Pancreas (tissue), 10 donors: ENCODE results near the gene TMED5. TPM values are rescaled to one million over a fixed set of nuclear protein-coding genes. Genes with fewer than 3 reads are reported as not detected.

Source experiments
- ATAC-seq, 4 donors: fragments of 200-7000 bp; cut with Tn5 transposase; one replicate each; pipeline versions ENCODE4 v1.8.0 to v1.9.1; 2020; ENCODE audit warnings: mild to moderate bottlenecking in 4 of 4, moderate library complexity in 4 of 4
- DNase-seq, 6 donors: peaks; one replicate each; pipeline ENCODE4 v3.0.0-alpha.2; 2020
- FAIRE-seq: peaks from 2 replicates; lab custom pipeline; 2012; peaks lifted over from hg19 to GRCh38; lab: Jason Lieb, UNC
- H3K27ac ChIP-seq, 4 donors: fragments of 200-600 bp; sonication (generic); 1 replicate in 3 of 4; 2 replicates in 1 of 4; pipeline versions ENCODE4 v1.5.0 to v1.8.0; 2020
- H3K27me3 ChIP-seq, 4 donors: fragments of 200-600 bp; one replicate each; pipeline ENCODE4 v1.8.0; 2021
- H3K36me3 ChIP-seq, 3 donors: fragments of 200-600 bp; sonication (generic) in 1 of 3; one replicate each; pipeline versions ENCODE4 v1.5.0 to v1.8.0; 2020 to 2021
- H3K4me1 ChIP-seq, 3 donors: fragments of 200-600 bp; one replicate each; pipeline ENCODE4 v1.8.0; 2021
- H3K4me3 ChIP-seq, 4 donors: fragments of 200-600 bp; sonication (generic) in 2 of 4; one replicate each; pipeline versions ENCODE4 v1.5.0 to v1.8.0; 2020 to 2021
- H3K9me3 ChIP-seq, 4 donors: fragments of 200-600 bp; one replicate each; pipeline ENCODE4 v1.8.0; 2021
- WGBS, 2 donors: extraction: QIAGEN DNeasy Blood & Tissue Kit; methylation state at CpG; one replicate each; pipeline ENCODE4 v1.1.7; 2013; 5-methylcytosine and 5-hydroxymethylcytosine counted together
- intact Hi-C, 3 donors: fragments of 100-400 bp; cut with DNase I; formaldehyde crosslinking; loops; one replicate each; pipeline versions ENCODE4 v1.11.1 to v1.14.2; 2022
- polyA plus RNA-seq, 2 donors: library from polyadenylated mRNA; stranded (reverse); fragments of 200-250 nt; gene quantifications; one replicate each; pipeline ENCODE4 v1.2.3, GENCODE V29; 2013
- total RNA-seq, 6 donors: library from RNA; stranded (reverse); fragmentation: NEBNext Ultra II Directional in 4 of 6; extraction: Animal tissue kit (Norgen Biotek cat#: 25700) in 4 of 6; gene quantifications; one replicate each; pipeline versions ENCODE4 v1.2.1 to v1.2.4, GENCODE V29; 2021 to 2023
- TF ChIP-seq, protein P1 (sequence below), 4 donors: fragments of 200-600 bp; sonication (generic) in 3 of 4; IDR thresholded peaks; one replicate each; pipeline versions ENCODE4 v1.5.0 to v1.8.0; 2021; ENCODE audit warnings: antibody characterized with exemption in 4 of 4
- donor health status: healthy with polysubstance abuse.
- donor health status: DM: no; HTN: no; CAD: no; lungs with moderate emphysema.
- donor health status: DM: no; HTN: no; CAD: no.
- donor health status: control.
- donor health status: control.
- donor health status: Bipolar disorder and iron deficiency.
- donor health status: DM: yes; HTN: yes; CAD: no.
- donor health status: DM: no; HTN: no; CAD: no.
- donor health status: DM: no; HTN: no; CAD: no.
- donor health status: DM: yes; HTN: yes; CAD: no.

The TMED5 gene
- total and polyA plus RNA-seq, 8 donors, result 4.3 to 29.0 (median 17.9) TPM

DNA sequence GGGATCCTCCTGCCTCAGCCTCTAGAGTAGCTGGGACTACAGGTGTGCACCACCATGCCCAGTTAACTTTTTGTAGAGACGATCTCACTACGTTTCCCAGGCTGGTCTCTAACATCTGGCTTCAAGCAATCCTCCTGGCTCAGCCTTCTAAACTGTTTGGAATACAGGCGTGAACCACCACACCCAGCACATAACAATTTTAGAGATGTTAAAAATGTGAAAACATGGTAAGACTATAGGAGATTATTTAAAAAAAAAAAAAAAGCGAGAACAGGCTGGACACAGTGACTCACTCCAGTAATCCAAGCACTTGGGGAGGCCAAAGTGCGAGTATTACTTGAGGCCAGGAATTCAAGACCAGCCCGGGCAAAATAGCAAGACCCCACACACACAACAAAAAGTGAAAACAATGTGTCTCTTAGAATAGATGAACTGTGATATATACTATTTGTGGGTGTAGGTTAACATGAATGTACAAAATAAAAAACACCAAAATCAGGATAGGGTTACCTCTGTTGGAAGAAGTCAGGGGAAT, 19.9 kb upstream of the TMED5 start:
- H3K4me1 ChIP-seq, result no peaks in the 10 kb centered on the region
- DNase-seq (no peak), ATAC-seq (no peak), FAIRE-seq (no peak)
- H3K4me3 ChIP-seq, result no peak overlapping the region
- no peak overlapping the region for H3K27ac ChIP-seq
- TF ChIP-seq, protein P1, sequence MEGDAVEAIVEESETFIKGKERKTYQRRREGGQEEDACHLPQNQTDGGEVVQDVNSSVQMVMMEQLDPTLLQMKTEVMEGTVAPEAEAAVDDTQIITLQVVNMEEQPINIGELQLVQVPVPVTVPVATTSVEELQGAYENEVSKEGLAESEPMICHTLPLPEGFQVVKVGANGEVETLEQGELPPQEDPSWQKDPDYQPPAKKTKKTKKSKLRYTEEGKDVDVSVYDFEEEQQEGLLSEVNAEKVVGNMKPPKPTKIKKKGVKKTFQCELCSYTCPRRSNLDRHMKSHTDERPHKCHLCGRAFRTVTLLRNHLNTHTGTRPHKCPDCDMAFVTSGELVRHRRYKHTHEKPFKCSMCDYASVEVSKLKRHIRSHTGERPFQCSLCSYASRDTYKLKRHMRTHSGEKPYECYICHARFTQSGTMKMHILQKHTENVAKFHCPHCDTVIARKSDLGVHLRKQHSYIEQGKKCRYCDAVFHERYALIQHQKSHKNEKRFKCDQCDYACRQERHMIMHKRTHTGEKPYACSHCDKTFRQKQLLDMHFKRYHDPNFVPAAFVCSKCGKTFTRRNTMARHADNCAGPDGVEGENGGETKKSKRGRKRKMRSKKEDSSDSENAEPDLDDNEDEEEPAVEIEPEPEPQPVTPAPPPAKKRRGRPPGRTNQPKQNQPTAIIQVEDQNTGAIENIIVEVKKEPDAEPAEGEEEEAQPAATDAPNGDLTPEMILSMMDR (IDR thresholded peaks at IDR 0.05), result no peak
- no peaks in the 10 kb centered on the region for H3K36me3 ChIP-seq
- no peaks in the 10 kb centered on the region for H3K9me3 ChIP-seq
- 94 to 95% methylated on average over 6 of the region's 6 CpGs for WGBS, 2 donors
- intact Hi-C loops, result no loop called here
- H3K27me3 ChIP-seq, result no peaks in the 10 kb centered on the region

DNA sequence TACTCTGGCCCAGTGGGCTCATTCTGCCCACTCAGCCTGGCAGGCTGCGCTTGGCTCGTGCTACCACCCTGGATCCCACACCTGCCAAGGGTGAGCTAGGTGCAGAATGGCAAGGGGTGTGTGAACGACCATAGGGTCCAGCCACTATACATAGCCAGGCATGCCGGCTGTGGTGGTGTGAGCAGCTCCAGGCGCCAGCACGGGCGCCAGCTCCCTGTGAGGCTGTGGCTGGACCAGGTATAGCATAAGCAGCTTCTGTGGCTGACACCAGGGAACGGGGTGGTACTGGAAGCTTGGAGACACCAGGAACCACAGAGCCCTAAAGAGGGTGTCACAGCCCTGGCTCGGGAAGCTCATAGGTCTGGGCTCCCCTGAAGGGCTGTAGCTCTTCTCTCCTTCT, 18.9 kb upstream of the TMED5 start:
- H3K27me3 ChIP-seq, result no peaks in the 10 kb centered on the region
- H3K27ac ChIP-seq, result no peak overlapping the region
- TF ChIP-seq, protein P1 (IDR thresholded peaks at IDR 0.05), result no peak
- FAIRE-seq, result no peak
- no peak overlapping the region for H3K4me3 ChIP-seq
- no peaks in the 10 kb centered on the region for H3K36me3 ChIP-seq
- 95 to 98% methylated on average over 9 of the region's 9 CpGs for WGBS, 2 donors
- peak in 1 of 6 donors; percentile 45 for DNase-seq
- H3K9me3 ChIP-seq, result no peaks in the 10 kb centered on the region
- H3K4me1 ChIP-seq, result no peaks in the 10 kb centered on the region
- intact Hi-C loops, result no loop called here
- ATAC-seq, result no peak

DNA sequence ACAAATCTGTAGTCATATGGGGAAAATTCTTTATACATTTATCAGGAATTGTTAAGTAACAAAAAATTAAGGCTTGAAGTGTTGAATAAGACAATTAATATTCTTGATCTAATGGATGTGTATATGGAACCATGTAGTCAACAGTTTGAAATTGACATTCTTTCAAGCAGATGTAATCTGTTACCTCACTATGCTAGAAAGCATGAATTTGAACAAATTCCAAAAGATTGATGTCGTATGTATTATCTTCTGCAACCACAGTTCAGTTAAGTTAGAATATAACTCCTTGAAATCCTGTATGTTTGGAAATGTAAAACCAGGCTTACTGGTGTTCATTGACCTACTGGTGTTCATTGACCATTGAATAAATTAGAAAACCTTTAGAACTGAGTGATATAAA, 16.4 kb upstream of the TMED5 start:
- TF ChIP-seq, protein P1 (IDR thresholded peaks at IDR 0.05), result no peak
- Histone ChIP-seq H3K4me1 (no peaks in the 10 kb centered on the region), H3K27me3 (no peaks in the 10 kb centered on the region), H3K9me3 (no peaks in the 10 kb centered on the region), H3K36me3 (no peaks in the 10 kb centered on the region), H3K27ac (no peak overlapping the region), H3K4me3 (no peak overlapping the region)
- FAIRE-seq, result no peak
- intact Hi-C loops, result no loop called here
- 87 to 89% methylated on average over 1 of the region's 1 CpG for WGBS, 2 donors
- DNase-seq, result no peak
- ATAC-seq, result no peak

DNA sequence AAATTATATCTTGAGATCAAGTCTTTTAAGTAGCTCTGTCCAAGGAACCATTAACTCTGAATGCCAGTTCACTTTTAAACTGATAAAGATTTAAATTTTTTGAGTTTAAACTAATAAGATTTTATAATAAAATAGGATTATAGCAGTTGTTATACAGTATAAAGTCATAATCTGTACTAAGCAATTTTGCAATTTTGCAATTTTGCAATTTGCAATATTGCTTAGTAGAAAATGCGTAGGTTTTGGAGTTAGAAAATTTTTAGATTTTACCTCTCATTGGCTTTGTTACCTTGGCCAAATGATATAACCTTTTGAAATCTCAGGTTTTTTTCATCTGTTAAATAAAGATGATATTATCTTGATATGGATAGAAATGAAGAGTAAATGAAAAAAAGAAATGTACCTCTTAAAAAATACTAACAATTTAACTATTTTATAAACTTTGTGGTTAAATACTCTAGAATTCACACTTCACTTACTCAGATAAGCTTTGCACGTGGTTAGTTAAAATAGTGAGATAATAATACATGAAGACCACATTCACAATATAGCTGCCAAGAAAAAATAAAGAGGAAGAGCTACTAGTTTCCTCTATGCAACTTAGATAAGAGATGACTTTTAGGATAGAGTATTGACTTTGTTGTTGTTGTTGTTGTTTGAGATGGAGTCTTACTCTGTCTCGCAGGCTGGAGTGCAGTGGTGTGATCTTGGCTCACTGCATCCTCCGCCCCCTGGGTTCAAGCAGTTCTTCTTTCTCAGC, 14.2 kb upstream of the TMED5 start:
- TF ChIP-seq, protein P1 (IDR thresholded peaks at IDR 0.05), result no peak
- Histone ChIP-seq H3K27me3 (no peaks in the 10 kb centered on the region), H3K9me3 (no peaks in the 10 kb centered on the region), H3K4me3 (no peak overlapping the region), H3K4me1 (no peaks in the 10 kb centered on the region), H3K36me3 (no peaks in the 10 kb centered on the region), H3K27ac (no peak overlapping the region)
- intact Hi-C loops, result no loop called here
- whole genome bisulfite sequencing, 2 donors, result 91 to 93% methylated on average over 4 of the region's 4 CpGs
- DNase-seq, result no peak
- peak; percentile 29 for FAIRE-seq
- no peak for ATAC-seq

DNA sequence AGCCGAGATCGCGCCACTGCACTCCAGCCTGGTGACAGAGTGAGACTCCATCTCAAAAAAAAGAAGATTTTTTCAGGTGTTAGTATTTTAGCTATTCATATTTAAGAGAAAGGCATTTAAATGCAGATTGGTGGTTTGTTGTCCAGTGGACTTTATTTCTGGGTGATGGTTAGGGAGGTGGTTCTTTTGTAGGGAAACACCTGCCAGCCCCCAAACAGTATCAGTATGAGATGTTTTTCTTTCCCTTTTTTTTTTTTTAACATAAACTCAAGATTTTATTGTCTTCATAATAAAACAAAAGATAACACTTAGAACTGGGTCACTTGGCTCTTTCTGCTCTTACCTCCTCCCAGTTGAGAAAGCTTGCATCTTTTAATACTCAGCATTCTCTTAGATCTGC, 10.2 kb upstream of the TMED5 start:
- no peaks in the 10 kb centered on the region for H3K9me3 ChIP-seq
- H3K36me3 ChIP-seq, result no peaks in the 10 kb centered on the region
- TF ChIP-seq, protein P1 (IDR thresholded peaks at IDR 0.05), result no peak
- H3K27me3 ChIP-seq, result no peaks in the 10 kb centered on the region
- 99 to 100% methylated on average over 3 of the region's 3 CpGs for WGBS, 2 donors
- DNase-seq (no peak), ATAC-seq (no peak), FAIRE-seq (no peak)
- H3K4me1 ChIP-seq, result no peaks in the 10 kb centered on the region
- H3K4me3 ChIP-seq, result no peak overlapping the region
- H3K27ac ChIP-seq, result no peak overlapping the region
- intact Hi-C loops, result no loop called here
